HG02938 (cell line): ENCODE data around the gene OR14A16.

ENCODE experiments used
- ATAC-seq: cut with Tn5 transposase; IDR thresholded peaks from one replicate; pipeline ENCODE4 v1.9.1; 2021; ENCODE audit warnings: mild to moderate bottlenecking, moderate library complexity; ENCODE audit not compliant: unreplicated experiment

Gene OR14A16

DNA sequence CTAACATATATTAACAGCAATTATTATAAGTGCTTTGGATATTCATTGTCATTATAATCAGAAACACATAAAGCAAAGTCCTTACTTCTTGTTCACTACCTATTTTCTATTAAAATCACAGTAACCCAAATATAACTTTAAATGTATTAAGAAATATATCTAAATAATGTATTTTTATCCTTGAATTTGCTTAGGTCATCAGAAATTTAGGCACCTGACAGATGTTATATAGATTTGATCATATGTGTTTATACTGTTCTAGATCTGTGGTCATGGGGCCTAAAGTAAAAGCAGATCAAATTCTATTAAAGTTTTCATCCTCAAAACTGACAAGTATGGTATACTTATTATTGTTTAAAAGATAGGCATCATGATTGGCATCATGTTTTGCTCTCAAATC lies 54.3 kb downstream of the OR14A16 start:
- no peak for ATAC-seq
